MM.1S (cell line): ENCODE results near the gene ZFPL1.
A peak's percentile ranks its signal among the peaks of the same experiment; 100 is the strongest.

ENCODE experiments used
- DNase-seq: peaks from one replicate; pipeline ENCODE4 v3.0.0-alpha.2; 2015
- H2AFZ ChIP-seq: fragments of 300-600 bp; sonication (generic); 2 replicates; pipeline ENCODE4 v1.6.0; 2016; ENCODE audit warnings: antibody characterized with exemption, low read length
- H3F3A ChIP-seq: fragments of 300-600 bp; sonication (generic); 2 replicates; pipeline ENCODE4 v1.6.1; 2016; ENCODE audit warnings: mild to moderate bottlenecking, antibody characterized with exemption, low read length, moderate library complexity, mixed read lengths; ENCODE audit not compliant: insufficient read depth
- H3K27ac ChIP-seq: fragments of 300-600 bp; sonication (generic); 2 replicates; pipeline ENCODE4 v1.5.1; 2016; ENCODE audit warnings: mild to moderate bottlenecking, low read length
- H3K27me3 ChIP-seq: fragments of 300-600 bp; sonication (generic); replicated peaks from 2 replicates; pipeline ENCODE4 v1.6.0; 2016; ENCODE audit warnings: low read length; ENCODE audit not compliant: insufficient read depth
- H3K36me3 ChIP-seq: fragments of 300-600 bp; sonication (generic); replicated peaks from 2 replicates; pipeline ENCODE4 v1.6.1; 2016; ENCODE audit warnings: mild to moderate bottlenecking, low read length, mixed read lengths; ENCODE audit not compliant: insufficient read depth
- H3K4me1 ChIP-seq: fragments of 300-600 bp; sonication (generic); 2 replicates; pipeline ENCODE4 v1.6.1; 2016; ENCODE audit warnings: low read length, mixed read lengths
- H3K4me2 ChIP-seq: fragments of 300-600 bp; sonication (generic); 2 replicates; pipeline ENCODE4 v1.6.0; 2016; ENCODE audit warnings: low read depth, low read length
- H3K4me3 ChIP-seq: fragments of 300-600 bp; sonication (generic); 2 replicates; pipeline ENCODE4 v1.5.1; 2016; ENCODE audit warnings: low read length, mixed read lengths
- H3K79me2 ChIP-seq: fragments of 300-600 bp; sonication (generic); 2 replicates; pipeline ENCODE4 v1.6.1; 2016; ENCODE audit warnings: mixed run types, low read length, mixed read lengths
- H3K9ac ChIP-seq: fragments of 300-600 bp; sonication (generic); 2 replicates; pipeline ENCODE4 v1.6.1; 2016; ENCODE audit warnings: low read length, mixed read lengths
- H3K9me2 ChIP-seq: fragments of 300-600 bp; sonication (generic); replicated peaks from 2 replicates; pipeline ENCODE4 v1.6.1; 2016; ENCODE audit warnings: mild to moderate bottlenecking, low read length, mixed read lengths; ENCODE audit not compliant: insufficient read depth
- H3K9me3 ChIP-seq: fragments of 300-600 bp; sonication (generic); replicated peaks from 2 replicates; pipeline ENCODE4 v1.6.1; 2016; ENCODE audit warnings: mild to moderate bottlenecking, low read length, mixed read lengths; ENCODE audit not compliant: insufficient read depth
- H4K20me1 ChIP-seq: fragments of 300-600 bp; sonication (generic); 2 replicates; pipeline ENCODE4 v1.6.1; 2016; ENCODE audit warnings: mild to moderate bottlenecking, low read length, moderate library complexity, mixed read lengths; ENCODE audit not compliant: insufficient read depth
- CTCF ChIP-seq: fragments of 300-600 bp; sonication (generic); IDR thresholded peaks from 2 replicates; pipeline ENCODE4 v1.5.1; 2016; ENCODE audit warnings: antibody characterized with exemption, low read length, mixed read lengths
- EZH2 ChIP-seq: fragments of 300-600 bp; sonication (generic); optimal IDR thresholded peaks from 2 replicates; pipeline ENCODE3; 2017; ENCODE audit warnings: low read depth, mild to moderate bottlenecking, antibody characterized with exemption, low read length, mixed read lengths
- EZH2phosphoT487 ChIP-seq: fragments of 300-600 bp; sonication (generic); IDR thresholded peaks from 2 replicates; pipeline ENCODE4 v1.6.1; 2018; ENCODE audit warnings: antibody characterized with exemption, low read length

The ZFPL1 gene

DNA sequence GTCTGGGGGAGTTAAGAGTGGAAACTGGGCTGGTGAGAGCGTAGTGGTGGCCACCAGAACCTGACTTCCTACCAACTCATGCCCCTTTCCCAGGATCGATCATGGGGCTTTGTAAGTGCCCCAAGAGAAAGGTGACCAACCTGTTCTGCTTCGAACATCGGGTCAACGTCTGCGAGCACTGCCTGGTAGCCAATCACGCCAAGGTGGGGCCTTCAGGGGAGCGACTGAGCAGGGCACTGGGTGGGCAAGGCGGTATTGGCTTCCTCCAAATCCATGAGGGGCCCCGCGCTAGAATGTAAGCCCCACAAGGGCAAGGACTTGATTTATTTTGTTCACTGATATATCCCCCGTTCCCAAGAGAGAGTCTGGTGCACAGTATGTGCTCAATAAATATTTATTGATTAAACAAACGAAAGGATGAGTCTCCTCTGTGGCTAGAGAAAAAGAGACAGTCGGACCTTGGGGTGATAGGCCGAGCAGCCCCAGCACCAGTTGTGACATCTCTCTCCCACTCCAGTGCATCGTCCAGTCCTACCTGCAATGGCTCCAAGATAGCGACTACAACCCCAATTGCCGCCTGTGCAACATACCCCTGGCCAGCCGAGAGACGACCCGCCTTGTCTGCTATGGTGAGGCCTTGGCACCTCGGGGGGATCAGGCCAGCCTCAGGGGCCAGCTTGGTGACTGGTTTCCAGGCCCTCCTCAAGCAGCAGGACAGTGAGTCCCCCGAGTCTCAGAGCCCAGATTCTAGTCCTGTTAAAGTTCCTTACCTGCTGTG lies 765 bp downstream of the ZFPL1 start:
- Histone ChIP-seq H2AFZ (0 out of 2 replicates have a peak overlapping the region, but pooled peaks have one; percentile 71), H3K27me3 (no peaks in the 10 kb centered on the region), H3F3A (peaks cover 32% of the 10 kb centered on the region), H3K27ac (peak overlapping the region; percentile 74; the same call in 1 of the 2 replicates), H3K36me3 (peaks cover 3% of the 10 kb centered on the region; the same call in 1 of the 2 replicates), H3K9ac (peak overlapping the region; percentile 88), H3K4me3 (peak overlapping the region; percentile 84), H3K9me2 (no peaks in the 10 kb centered on the region), H3K9me3 (no peaks in the 10 kb centered on the region), H4K20me1 (no peaks in the 10 kb centered on the region), H3K79me2 (peaks cover 79% of the 10 kb centered on the region), H3K4me2 (peak overlapping the region; percentile 92), H3K4me1 (peaks cover 57% of the 10 kb centered on the region)
- DNase-seq = no peak
- TF ChIP-seq CTCF = no peak
- TF ChIP-seq EZH2 = no peak
- no peak for TF ChIP-seq EZH2phosphoT487

DNA sequence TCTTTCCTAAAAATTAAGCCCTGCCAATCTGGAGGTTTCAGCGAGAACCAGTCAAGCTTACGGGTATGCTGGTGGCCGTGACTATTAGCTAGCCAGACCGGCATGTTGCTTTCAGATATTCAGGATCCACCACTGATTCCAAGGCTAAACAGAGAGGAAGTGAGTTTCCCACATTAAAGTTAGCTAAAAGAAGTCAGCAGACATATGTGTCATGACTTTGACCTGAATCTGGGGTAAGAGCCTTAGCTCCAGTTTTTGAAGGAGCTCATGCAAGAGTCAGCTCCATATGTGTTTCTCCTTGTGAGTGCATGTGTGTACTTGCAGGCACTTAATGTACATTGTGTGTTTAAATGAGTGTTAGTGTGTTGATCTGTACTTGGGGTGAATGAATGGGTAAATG lies 1.4 kb downstream of the ZFPL1 start:
- H3K79me2 ChIP-seq = peaks cover 74% of the 10 kb centered on the region
- DNase-seq = no peak
- no peak overlapping the region for H2AFZ ChIP-seq
- H3K9me3 ChIP-seq = no peaks in the 10 kb centered on the region
- H3K9me2 ChIP-seq = no peaks in the 10 kb centered on the region
- H3K4me2 ChIP-seq = peak overlapping the region; percentile 92; the same call in 1 of the 2 replicates
- H3K36me3 ChIP-seq = peaks cover 3% of the 10 kb centered on the region; the same call in 1 of the 2 replicates
- H3K27ac ChIP-seq = no peak overlapping the region
- H3K27me3 ChIP-seq = no peaks in the 10 kb centered on the region
- H3K4me1 ChIP-seq = peaks cover 63% of the 10 kb centered on the region
- 0 out of 2 replicates have a peak overlapping the region, but pooled peaks have one; percentile 84 for H3K4me3 ChIP-seq
- H3K9ac ChIP-seq = no peak overlapping the region
- no peak for TF ChIP-seq CTCF
- TF ChIP-seq EZH2phosphoT487 = no peak
- no peak for TF ChIP-seq EZH2
- H3F3A ChIP-seq = peaks cover 39% of the 10 kb centered on the region
- no peaks in the 10 kb centered on the region for H4K20me1 ChIP-seq

- no peaks in the 10 kb centered on the region for H3K9me2 ChIP-seq
- no peaks in the 10 kb centered on the region for H4K20me1 ChIP-seq
- H3K79me2 ChIP-seq = peaks cover 60% of the 10 kb centered on the region
- no peak overlapping the region for H3K4me2 ChIP-seq
- H3K27me3 ChIP-seq = no peaks in the 10 kb centered on the region
- H2AFZ ChIP-seq = no peak overlapping the region
- TF ChIP-seq CTCF (no peak), EZH2phosphoT487 (no peak), EZH2 (no peak)
- peaks cover 63% of the 10 kb centered on the region for H3K4me1 ChIP-seq
- H3K36me3 ChIP-seq = no peaks in the 10 kb centered on the region; the same call in 1 of the 2 replicates
- no peaks in the 10 kb centered on the region for H3K9me3 ChIP-seq
- peaks cover 40% of the 10 kb centered on the region for H3F3A ChIP-seq
- H3K9ac ChIP-seq = no peak overlapping the region
- H3K4me3 ChIP-seq = no peak overlapping the region
- H3K27ac ChIP-seq = peak overlapping the region; percentile 87; the same call in 1 of the 2 replicates
- no peak for DNase-seq
These were observed 2.8 kb downstream of the ZFPL1 start for GRCh38 chr11:65086809-65087208.
